Measurements from ENCODE around the gene CTSZ.
"Not testable (repeated sequence)": the region's sequence is repeated elsewhere in the genome, so short reads cannot be mapped to it uniquely, and the experiment has no call there.

Gene CTSZ

GRCh38 chr20:59011874-59012157, 4.8 kb upstream of the CTSZ start:
- not testable (repeated sequence) for DNase-seq

DNA sequence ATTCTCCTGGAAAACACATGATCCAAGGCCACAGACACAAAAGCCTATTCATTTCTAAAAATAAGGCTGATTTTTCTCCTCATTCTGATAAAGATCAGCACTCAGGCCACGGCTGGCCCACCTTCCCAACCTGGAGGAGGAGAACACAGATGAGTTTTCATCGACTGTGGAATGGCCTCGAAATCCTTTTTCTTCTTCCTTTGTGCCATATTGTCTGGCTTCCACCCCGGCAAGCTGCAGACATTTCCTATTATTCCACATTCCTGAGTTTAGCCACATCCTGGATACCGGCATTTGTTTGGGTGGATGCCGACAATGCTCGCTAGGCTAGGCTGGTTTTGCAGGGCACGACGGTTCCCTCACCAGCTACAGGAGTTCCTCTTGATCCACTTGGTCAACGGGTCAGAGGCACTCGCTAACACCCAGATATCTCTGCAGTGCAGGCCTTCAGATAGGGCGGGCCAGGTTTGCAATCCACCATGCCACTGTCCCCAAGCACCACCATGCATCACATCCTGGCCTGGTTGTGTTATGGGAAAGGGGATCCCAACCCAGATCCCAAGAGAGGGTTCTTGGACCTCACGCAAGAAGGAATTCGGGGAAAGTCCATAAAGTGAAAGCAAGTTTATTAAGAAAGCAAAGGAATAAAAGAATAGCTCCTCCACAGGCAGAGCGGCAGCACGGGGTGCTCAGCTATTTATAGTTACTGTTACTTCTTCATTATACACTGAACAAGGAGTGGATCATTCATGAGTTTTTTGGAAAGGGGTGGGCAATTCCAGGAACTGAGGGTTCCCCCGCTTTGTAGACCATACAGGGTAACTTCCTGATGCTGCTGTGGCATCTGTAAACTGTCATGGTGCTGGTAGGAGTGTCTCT, 4.2 kb upstream of the CTSZ start:
- DNase-seq: no peak

DNA sequence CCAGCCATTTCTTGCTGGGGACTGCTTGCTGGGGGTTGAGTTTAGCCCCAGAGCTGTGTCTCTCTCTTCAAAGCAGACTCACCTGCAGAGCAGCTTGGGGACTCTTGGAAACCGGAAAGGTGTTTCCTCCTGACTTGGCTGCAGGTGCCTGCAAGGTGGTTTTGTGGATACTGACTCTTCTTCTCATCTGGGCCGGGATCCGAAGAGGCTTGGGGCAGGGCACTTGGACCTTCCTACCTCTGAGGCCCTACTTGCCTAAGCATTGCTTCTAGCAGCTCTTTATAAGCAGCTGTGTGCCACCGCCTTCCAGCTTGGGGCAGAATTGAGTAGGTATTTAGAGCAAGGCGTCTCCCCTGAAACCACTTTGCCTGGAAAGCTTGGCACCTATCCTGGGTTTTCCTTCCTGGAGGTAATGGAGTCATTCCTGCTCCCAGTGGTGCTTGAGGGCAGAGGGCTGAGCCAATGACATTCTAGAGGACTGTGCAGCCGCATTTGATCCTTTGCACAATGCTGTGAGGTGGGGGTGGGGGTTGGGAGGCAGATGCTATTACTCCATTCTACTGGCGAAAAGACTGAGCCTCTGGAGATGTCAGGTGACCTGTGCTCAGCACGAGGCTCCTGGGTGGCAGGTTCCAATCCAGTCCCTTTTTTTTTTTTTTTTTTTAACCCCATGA, 3.4 kb upstream of the CTSZ start:
- no peak for DNase-seq

DNA sequence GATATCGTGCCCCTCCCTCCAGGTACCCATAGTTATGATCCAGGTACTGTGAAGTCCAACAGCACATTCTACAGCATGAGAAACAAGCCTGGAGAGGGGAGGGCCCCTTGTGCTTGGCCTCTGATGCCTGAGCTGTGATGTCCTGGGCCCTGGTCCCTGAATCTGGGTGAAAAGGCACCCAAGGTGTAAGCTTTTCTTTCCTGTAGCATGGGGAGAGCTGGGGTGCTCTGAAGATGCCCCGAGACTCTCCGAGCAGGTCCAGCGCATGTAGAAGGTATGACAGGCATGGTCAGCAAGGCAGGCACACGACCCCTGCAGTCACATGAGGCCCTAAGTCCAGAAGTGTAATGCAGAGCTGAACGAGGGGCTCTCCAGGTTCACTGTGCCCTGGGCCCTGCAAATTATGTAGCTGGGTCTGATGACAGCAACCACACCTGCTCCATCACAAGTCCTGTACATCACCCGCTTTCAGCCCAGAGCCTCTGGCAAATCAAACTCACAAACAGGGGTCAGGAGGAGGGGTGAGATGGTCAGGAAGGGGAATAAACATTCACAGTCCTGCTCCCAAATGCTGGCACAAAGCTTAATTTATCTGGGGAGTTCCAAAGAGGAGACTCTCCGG, 1.8 kb upstream of the CTSZ start:
- DNase-seq: no peak

DNA sequence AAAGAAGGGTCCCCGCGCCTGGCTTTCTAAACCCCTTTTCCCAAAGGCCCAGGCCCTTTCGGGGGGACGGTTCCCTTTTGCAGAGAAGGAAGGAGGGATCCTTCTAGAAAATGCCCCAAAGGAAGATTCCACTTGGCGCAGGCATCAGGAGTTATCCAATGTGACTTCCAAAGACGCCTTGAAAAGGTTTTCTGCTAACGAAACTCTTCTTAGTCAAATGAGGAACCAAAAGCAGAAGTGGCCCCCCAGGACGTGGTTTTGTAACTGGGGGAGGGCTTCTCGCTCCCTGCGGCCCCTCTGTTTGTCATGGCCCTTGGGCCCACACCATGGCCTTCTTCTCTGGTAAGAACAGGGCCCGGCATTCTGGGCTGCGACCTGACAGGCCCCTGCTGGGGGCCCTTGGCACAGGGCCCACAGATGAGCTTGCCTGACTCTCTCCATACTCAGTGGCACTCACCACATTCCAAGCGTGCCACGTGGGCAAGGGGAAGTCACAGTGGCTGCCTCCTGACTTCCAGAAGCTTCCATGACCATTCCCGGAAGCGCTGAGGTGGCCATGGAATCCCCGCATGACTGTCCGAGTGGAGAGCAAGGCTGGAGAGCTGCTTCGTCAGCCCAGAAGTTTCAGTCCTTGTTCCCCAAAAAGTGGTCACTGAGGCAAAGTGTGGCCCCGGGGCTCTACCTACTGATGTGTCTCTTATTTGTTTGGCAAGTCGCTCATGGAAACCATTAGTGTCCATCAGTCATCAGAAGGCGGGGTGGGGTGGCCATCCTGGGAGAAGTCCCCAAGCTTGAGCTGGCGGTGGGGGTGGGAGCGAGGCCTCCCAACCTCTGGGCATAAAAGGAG, 834 bp upstream of the CTSZ start:
- DNase-seq: no peak

GRCh38 chr20:59006167-59006863, 739 bp downstream of the CTSZ start:
- no peak for DNase-seq

- DNase-seq: no peak
Measured at GRCh38 chr20:59005523-59006166, 1.4 kb downstream of the CTSZ start.

DNA sequence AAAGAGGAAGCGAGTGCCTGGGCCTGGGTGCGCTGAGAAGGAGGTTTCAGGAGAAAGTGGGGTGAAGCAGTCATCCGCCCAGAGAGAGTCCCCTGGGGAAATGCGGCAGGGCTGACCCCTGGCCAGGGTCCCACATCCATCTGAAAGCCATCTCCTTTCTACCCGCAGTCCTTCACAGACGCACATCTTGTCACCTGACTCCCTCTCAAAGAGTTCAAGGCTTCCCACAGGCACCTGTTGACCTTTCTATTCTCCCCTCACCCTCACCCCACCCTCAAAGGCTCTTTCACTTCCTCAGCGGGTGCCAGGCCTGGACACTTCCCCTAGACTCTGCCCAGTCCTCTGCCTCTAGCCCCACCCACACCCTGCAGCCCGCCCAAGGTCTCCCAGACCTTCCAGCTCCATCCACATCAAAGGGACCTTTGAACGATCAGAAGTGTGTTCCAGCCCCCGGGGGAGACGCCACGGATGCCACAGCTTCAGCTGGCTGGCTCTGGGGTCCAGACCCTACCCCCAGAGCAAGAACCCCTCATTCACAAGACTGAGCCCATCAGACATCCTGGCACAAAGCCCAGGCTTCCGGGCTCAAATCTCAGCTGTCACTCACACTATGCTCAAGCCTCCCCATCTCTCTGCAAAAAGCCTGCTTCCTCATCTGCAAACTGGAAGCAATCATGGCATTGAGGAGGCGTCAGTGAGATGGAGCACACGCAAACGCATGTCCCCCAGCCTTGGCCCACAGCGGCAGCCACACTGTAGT, 2.1 kb downstream of the CTSZ start:
- no peak for DNase-seq

GRCh38 chr20:59004493-59004762, 2.6 kb downstream of the CTSZ start:
- no peak for DNase-seq

DNA sequence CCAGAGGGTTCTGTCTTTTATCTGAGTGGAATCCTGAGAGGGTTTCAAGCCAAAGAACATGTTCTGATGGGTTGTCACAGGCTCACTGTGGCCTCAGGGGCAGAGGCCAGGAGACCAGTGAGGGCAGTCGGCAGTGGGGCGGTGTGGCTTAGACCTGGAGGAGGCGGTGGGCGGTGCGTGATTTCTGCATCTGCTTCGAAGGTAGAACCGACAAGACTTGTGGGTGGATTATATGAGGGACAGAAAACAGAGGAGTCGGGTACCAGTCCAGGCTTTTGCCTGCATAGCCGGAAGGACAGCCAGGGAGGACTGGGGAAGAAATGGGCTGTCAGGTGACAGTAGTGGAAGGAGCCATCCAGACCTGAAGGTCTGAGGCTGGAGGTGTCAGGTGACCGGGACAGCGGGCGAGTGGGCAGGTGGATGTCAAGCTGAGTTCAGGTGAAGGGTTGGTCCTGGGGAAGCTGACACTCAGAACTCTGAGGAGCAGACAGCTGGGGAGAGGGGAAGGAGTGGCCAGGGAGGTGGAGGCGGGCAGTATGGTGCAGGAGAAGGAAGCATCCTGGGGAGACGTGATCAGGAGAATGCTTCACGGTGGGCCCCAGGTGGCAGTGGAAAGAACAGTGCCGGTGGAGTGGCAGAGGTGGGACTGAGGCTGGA, 3.1 kb downstream of the CTSZ start:
- DNase-seq: no peak

GRCh38 chr20:59002874-59003399, 4.1 kb downstream of the CTSZ start:
- no peak for DNase-seq

DNA sequence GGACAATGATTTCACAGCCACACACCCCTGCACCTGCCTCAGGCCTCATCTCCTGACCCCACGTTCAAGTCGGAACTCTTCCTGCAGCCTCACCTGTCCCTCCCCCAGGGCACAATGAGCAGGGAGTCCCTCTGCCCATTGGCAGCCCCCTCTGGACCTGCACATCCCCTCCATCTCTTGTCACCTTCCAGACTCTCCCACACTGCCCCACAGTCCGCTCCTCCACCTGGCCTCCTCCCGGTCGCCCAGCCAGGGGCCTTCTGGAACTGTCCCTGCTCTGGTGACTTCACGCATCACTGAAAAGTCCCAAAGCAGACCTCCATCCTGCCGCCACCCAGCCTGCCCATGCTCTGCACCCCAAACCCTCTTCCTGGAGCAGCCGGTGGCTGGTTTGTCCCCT, 4.7 kb downstream of the CTSZ start:
- DNase-seq: no peak

DNA sequence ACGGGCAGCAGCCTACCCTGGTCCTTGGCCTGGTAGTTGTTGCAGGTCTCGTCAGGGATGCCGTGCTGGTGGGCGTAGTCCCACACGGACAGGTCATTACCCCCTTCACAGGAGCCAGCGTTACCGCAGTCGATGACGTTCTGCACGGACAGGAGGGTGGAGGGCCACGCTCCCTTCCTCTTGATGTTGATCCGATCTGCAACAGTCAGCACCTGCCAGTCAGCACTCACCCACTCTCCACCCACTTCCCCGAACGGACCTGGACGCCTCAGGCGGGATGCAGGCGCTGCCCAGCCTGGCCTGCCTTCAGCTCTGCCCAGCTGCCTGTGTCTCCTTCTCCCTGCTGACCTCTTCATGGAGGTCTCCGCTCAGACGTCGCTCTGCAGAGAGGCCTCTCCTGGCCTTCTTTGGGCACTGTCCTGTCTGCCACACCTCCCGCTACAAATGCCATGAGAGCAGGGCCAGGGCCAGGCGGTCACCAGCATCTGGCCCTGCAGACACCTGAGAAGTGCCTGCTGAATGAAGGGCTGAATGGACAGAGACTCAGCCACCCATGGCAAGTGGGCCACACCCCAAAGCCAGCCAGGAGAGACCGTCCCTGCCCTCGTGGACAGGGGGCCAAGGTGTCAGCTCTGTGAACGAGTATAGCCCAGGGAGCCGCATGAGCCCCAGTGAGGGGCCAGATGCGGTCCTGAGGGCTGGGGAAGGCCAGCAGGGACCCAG, 5.4 kb downstream of the CTSZ start:
- DNase-seq: no peak

DNA sequence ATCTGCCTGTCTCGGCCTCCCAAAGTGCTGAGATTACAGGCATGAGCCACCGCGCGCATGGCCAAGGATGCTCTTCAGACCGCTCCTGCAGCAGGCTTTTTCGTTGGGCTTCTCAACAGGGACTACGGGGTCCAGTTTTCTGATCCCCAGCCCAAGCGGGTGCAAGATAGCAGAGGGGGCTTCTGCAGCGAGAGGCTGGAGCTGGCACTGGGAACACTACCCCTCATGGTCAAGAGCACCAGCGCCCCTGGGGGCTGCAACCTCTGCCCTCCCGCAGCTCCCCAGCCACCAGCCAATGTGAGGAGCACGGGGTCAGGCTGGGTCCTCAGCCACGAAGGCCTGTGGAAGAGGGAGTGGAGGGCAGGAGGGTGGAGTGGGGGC, 6.0 kb downstream of the CTSZ start:
- no peak for DNase-seq

- DNase-seq: no peak
Measured at GRCh38 chr20:59000326-59000725, 6.7 kb downstream of the CTSZ start.

DNA sequence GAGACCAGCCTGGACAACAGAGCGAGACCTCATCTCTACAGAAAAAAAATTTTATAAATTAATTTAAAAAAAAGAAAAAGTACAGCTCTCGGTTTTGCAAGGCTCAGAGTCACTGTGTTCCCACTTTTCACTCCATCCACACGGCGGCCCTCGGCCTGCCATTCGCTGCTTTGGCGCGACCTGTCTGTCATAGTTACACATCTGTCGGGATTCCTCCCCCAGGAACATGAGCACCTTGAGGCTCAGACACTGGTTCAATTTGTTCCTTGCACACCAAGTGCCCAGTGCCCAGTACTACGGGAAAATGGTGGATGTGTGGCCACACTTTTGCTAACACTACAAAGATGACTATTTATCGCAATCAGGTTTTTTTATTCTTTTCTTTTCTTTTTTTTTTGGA, 8.4 kb downstream of the CTSZ start:
- DNase-seq: no peak

- DNase-seq: peak; percentile 25
Measured at GRCh38 chr20:58997141-58997770, 9.8 kb downstream of the CTSZ start.

DNA sequence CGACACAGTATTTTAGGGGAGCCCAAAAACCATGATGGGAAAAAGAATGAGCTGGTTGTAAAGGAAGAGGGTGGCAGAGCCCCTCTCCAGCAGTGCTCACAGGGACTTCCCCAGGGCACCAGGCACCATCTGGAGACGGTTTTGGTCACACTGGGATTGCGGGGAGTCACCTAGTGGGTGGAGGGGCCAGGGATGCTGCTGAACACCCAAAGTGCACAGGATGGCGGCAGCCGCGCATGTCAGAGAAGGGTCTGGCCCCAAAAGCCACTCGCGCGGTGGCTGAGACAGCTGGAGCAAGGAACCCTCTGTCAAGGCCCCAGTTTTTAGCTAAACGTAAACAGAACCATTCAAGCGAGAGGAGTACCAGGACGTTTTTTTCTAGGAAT, 10.8 kb downstream of the CTSZ start:
- no peak for DNase-seq

DNA sequence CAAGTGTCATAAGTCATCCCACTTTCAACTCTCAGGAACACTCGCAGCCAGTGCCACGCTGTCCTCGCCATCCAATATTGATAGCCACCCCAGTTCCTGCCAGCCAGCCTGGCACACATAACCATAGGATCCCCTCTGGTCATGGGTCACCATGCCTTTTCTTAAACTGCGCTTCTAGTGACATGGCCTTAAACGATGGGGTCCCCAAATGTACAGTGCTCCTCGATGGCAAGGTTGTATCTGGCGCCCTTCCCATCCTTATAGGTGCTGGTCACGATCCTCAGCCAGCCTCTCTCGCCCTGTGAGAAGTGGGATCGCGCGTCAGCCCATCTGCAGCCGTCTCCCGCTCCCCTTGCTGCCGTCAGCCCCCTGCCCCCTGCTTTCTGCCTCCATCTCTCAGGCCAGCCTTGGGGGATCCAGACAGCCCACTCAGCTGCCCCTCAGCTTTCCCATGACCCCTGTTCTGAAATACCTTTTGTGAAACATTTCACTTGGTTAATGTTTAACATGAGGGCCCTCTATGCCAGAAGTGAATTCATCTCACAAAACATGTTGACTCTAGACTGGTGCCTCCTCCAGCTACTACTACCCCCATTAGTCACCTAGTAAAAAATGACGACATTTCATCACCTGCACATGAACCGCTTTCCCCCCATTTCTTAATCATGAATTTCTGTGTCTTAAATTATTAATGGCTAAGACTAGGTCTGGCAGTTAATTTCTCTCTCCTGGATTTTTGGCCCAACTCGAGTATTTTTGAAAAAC, 11.4 kb downstream of the CTSZ start:
- DNase-seq: no peak
